Stimulated activated CD8-positive, alpha-beta memory T cell treated with anti-CD3 and anti-CD28 coated beads, Interleukin-4, amount 100 ng/mL, for 1 hour (primary cell): ENCODE measurements around the gene SNTG2.
"Not testable (repeated sequence)": the region's sequence is repeated elsewhere in the genome, so short reads cannot be mapped to it uniquely, and the experiment has no call there.

Source experiments
- DNase-seq, 2 donors: peaks; one replicate each; pipeline ENCODE4 v3.0.0-alpha.2; 2020; ENCODE audit warnings: low read depth in 2 of 2, low spot score in 1 of 2

Gene SNTG2

GRCh38 chr2:1170711-1171110 is 220.1 kb downstream of the SNTG2 start:
- no peak for DNase-seq

GRCh38 chr2:1173528-1173927 is 222.9 kb downstream of the SNTG2 start:
- DNase-seq: no peak

GRCh38 chr2:1181893-1182292 is 231.2 kb downstream of the SNTG2 start:
- DNase-seq: no peak

- no peak for DNase-seq
Measured at GRCh38 chr2:1183300-1183699, 232.7 kb downstream of the SNTG2 start.

GRCh38 chr2:1186421-1186820 is 235.8 kb downstream of the SNTG2 start:
- no peak for DNase-seq

- DNase-seq: no peak
Measured at GRCh38 chr2:1187189-1187588, 236.5 kb downstream of the SNTG2 start.

- no peak for DNase-seq
Measured at GRCh38 chr2:1192121-1192520, 241.5 kb downstream of the SNTG2 start.

- DNase-seq: no peak
Measured at GRCh38 chr2:1193801-1194200, 243.2 kb downstream of the SNTG2 start.

- DNase-seq: no peak
Measured at GRCh38 chr2:1203772-1204171, 253.1 kb downstream of the SNTG2 start.

GRCh38 chr2:1205853-1206252 is 255.2 kb downstream of the SNTG2 start:
- DNase-seq: no peak

GRCh38 chr2:1207962-1208510 is 257.4 kb downstream of the SNTG2 start:
- no peak for DNase-seq

- no peak for DNase-seq
Measured at GRCh38 chr2:1208522-1208921, 257.9 kb downstream of the SNTG2 start.

GRCh38 chr2:1209246-1209645 is 258.6 kb downstream of the SNTG2 start:
- no peak for DNase-seq

- no peak for DNase-seq
Measured at GRCh38 chr2:1209761-1210160, 259.1 kb downstream of the SNTG2 start.

- DNase-seq: no peak
Measured at GRCh38 chr2:1210352-1210751, 259.7 kb downstream of the SNTG2 start.

GRCh38 chr2:1219901-1220573 is 269.4 kb downstream of the SNTG2 start:
- no peak for DNase-seq

- no peak for DNase-seq
Measured at GRCh38 chr2:1222056-1222455, 271.4 kb downstream of the SNTG2 start.

- DNase-seq: no peak
Measured at GRCh38 chr2:1223791-1224190, 273.1 kb downstream of the SNTG2 start.

- DNase-seq: no peak
Measured at GRCh38 chr2:1224901-1225300, 274.3 kb downstream of the SNTG2 start.

GRCh38 chr2:1226766-1227165 is 276.1 kb downstream of the SNTG2 start:
- DNase-seq: no peak

- no peak for DNase-seq
Measured at GRCh38 chr2:1227274-1227900, 276.7 kb downstream of the SNTG2 start.

- DNase-seq: not testable (repeated sequence)
Measured at GRCh38 chr2:1229596-1229995, 278.9 kb downstream of the SNTG2 start.
